OCI-LY7 (cell line): ENCODE measurements around the gene SAMD8. TPM values are rescaled to one million over a fixed set of nuclear protein-coding genes. Genes with fewer than 3 reads are reported as not detected.
A peak's percentile ranks its signal among the peaks of the same experiment; 100 is the strongest.

Experiments
- BruUV-seq: library from RNA; stranded (reverse); fragments of 400-500 nt; replicated peaks from 2 replicates; lab custom pipeline; 2021; lab: Mats Ljungman, UMichigan
- CTCF ChIA-PET: fragments of 300-600 bp; sonication (Branson Sonifier 250); formaldehyde crosslinking; loops from one replicate; lab custom pipeline; 2022; ENCODE audit warnings: antibody characterized with exemption; ENCODE audit not compliant: unreplicated experiment; lab: Charles Lee
- POLR2A ChIA-PET: fragments of 300-600 bp; sonication (Branson Sonifier 250); formaldehyde crosslinking; loops from one replicate; lab custom pipeline; 2022; ENCODE audit warnings: antibody characterized with exemption; lab: Charles Lee
- DNase-seq: peaks from one replicate; pipeline ENCODE4 v3.0.0-alpha.2; 2015; ENCODE audit warnings: low spot score
- H2AFZ ChIP-seq: fragments of 200-600 bp; sonication (generic), shearing (Covaris generic); 2 replicates; pipeline ENCODE4 v1.6.1; 2014; ENCODE audit warnings: mild to moderate bottlenecking, antibody characterized with exemption, low read length, moderate library complexity
- H3K27ac ChIP-seq: fragments of 200-600 bp; sonication (generic); 2 replicates; pipeline ENCODE4 v1.5.1; 2014; ENCODE audit warnings: mixed run types, low read depth, mild to moderate bottlenecking, moderate library complexity, low read length, inconsistent platforms; ENCODE audit not compliant: poor library complexity, severe bottlenecking
- H3K36me3 ChIP-seq: fragments of 200-600 bp; sonication (generic); 2 replicates; pipeline ENCODE4 v1.6.1; 2014; ENCODE audit warnings: mild to moderate bottlenecking, antibody characterized with exemption, low read length, moderate library complexity, mixed read lengths; ENCODE audit not compliant: insufficient read depth
- H3K4me1 ChIP-seq: fragments of 200-600 bp; sonication (generic); 2 replicates; pipeline ENCODE4 v1.5.1; 2014; ENCODE audit warnings: mild to moderate bottlenecking, low read length; ENCODE audit not compliant: insufficient read depth, poor library complexity, severe bottlenecking
- H3K4me2 ChIP-seq: fragments of 200-600 bp; sonication (generic); 2 replicates; pipeline ENCODE4 v1.6.1; 2014; ENCODE audit warnings: mild to moderate bottlenecking, low read length
- H3K4me3 ChIP-seq: fragments of 200-600 bp; sonication (generic); 2 replicates; pipeline ENCODE4 v1.5.1; 2014; ENCODE audit warnings: mild to moderate bottlenecking, low read depth, low read length; ENCODE audit not compliant: poor library complexity, severe bottlenecking
- H3K79me2 ChIP-seq: fragments of 200-600 bp; sonication (generic); 2 replicates; pipeline ENCODE4 v1.6.1; 2016; ENCODE audit warnings: low read depth, mild to moderate bottlenecking, low read length, moderate library complexity, mixed read lengths; ENCODE audit not compliant: insufficient read depth
- H3K9me2 ChIP-seq: fragments of 200-600 bp; sonication (generic); 2 replicates; pipeline ENCODE4 v1.6.1; 2016; ENCODE audit warnings: mild to moderate bottlenecking, low read length, mixed read lengths; ENCODE audit not compliant: insufficient read depth
- H3K9me3 ChIP-seq: fragments of 200-600 bp; sonication (generic); 2 replicates; pipeline ENCODE4 v1.6.1; 2014; ENCODE audit warnings: mild to moderate bottlenecking, mixed run types, low read length, mixed read lengths
- H4K20me1 ChIP-seq: fragments of 200-600 bp; sonication (generic); 2 replicates; pipeline ENCODE4 v1.6.1; 2014; ENCODE audit warnings: mild to moderate bottlenecking, antibody characterized with exemption, low read length, moderate library complexity, mixed read lengths; ENCODE audit not compliant: insufficient read depth
- EZH2phosphoT487 ChIP-seq: fragments of 200-600 bp; sonication (generic); IDR thresholded peaks from 2 replicates; pipeline ENCODE4 v1.6.1; 2018; ENCODE audit warnings: low read depth, borderline replicate concordance, mild to moderate bottlenecking, mixed run types, antibody characterized with exemption, low read length, moderate library complexity, mixed read lengths
- intact Hi-C: fragments of 100-400 bp; cut with micrococcal nuclease; formaldehyde crosslinking; loops from one replicate; pipeline ENCODE4 v1.10.0; 2022; ENCODE audit not compliant: unreplicated experiment
- total RNA-seq, 2 experiments: library from RNA; depleted of rRNA in 1 of 2; stranded (reverse); fragments of >200 nt in 1 of 2; shearing (Covaris generic) in 1 of 2; gene quantifications; 2 replicates each; pipeline ENCODE4 v1.2.3, GENCODE V29; 2014 to 2022
- TF ChIP-seq, protein P1 (sequence below): fragments of 200-600 bp; sonication (generic); conservative IDR thresholded peaks from 2 replicates; pipeline ENCODE4 v1.5.1; 2014; ENCODE audit warnings: mild to moderate bottlenecking, antibody characterized with exemption, low read length, moderate library complexity, mixed read lengths

The SAMD8 gene
- total RNA-seq, 2 experiments from 2014 or later: 8.8 to 16.7 TPM

- peaks cover 19% of the 10 kb centered on the region for H3K4me1 ChIP-seq
- peaks cover 34% of the 10 kb centered on the region for H3K79me2 ChIP-seq
- ChIA-PET CTCF (interaction anchor here (0.5 to 1.1 kb wide), 2 partner anchors 22 to 44 kb away, joined by 3 read pairs; no protein-coding TSS in a partner anchor), POLR2A (interaction anchor here (0.5 to 2.4 kb wide), 9 partner anchors 8 to 1315 kb away, joined by 3 to 20 read pairs (median 3); no protein-coding TSS in a partner anchor)
- H3K36me3 ChIP-seq: peaks cover 31% of the 10 kb centered on the region
- no TSS peak for BruUV-seq
- peak overlapping the region; percentile 94 for H3K4me2 ChIP-seq
- no peaks in the 10 kb centered on the region for H3K9me2 ChIP-seq
- peak overlapping the region; percentile 96 for H3K4me3 ChIP-seq
- H3K27ac ChIP-seq: peak overlapping the region; percentile 75
- H2AFZ ChIP-seq: peak overlapping the region; percentile 83
- TF ChIP-seq, protein P1, sequence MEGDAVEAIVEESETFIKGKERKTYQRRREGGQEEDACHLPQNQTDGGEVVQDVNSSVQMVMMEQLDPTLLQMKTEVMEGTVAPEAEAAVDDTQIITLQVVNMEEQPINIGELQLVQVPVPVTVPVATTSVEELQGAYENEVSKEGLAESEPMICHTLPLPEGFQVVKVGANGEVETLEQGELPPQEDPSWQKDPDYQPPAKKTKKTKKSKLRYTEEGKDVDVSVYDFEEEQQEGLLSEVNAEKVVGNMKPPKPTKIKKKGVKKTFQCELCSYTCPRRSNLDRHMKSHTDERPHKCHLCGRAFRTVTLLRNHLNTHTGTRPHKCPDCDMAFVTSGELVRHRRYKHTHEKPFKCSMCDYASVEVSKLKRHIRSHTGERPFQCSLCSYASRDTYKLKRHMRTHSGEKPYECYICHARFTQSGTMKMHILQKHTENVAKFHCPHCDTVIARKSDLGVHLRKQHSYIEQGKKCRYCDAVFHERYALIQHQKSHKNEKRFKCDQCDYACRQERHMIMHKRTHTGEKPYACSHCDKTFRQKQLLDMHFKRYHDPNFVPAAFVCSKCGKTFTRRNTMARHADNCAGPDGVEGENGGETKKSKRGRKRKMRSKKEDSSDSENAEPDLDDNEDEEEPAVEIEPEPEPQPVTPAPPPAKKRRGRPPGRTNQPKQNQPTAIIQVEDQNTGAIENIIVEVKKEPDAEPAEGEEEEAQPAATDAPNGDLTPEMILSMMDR: no peak
- TF ChIP-seq EZH2phosphoT487: no peak
- intact Hi-C loops: no loop called here
- peaks cover 10% of the 10 kb centered on the region; the same call in 1 of the 2 replicates for H4K20me1 ChIP-seq
- H3K9me3 ChIP-seq: no peaks in the 10 kb centered on the region
- no peak for DNase-seq
Observed at GRCh38 chr10:75209086-75209920, 97.8 kb downstream of the SAMD8 start.

- Histone ChIP-seq H3K9me3 (no peaks in the 10 kb centered on the region), H3K79me2 (peaks cover 40% of the 10 kb centered on the region), H3K36me3 (peaks cover 37% of the 10 kb centered on the region), H3K27ac (peak overlapping the region; percentile 75), H3K4me1 (peaks cover 19% of the 10 kb centered on the region), H2AFZ (peak overlapping the region; percentile 83), H3K4me2 (peak overlapping the region; percentile 94), H3K9me2 (no peaks in the 10 kb centered on the region), H4K20me1 (peaks cover 11% of the 10 kb centered on the region; the same call in 1 of the 2 replicates), H3K4me3 (peak overlapping the region; percentile 96)
- intact Hi-C loops: loop anchor here (1.0 to 5.0 kb wide), 3 partner anchors 22 to 98 kb away; partner anchors contain the start of gene SAMD8
- TF ChIP-seq EZH2phosphoT487: no peak
- TF ChIP-seq, protein P1: no peak
- TSS peak; percentile 89 for BruUV-seq
- DNase-seq: peak; percentile 73
- ChIA-PET CTCF (interaction anchor here (0.5 to 1.1 kb wide), 2 partner anchors 21 to 44 kb away, joined by 3 read pairs; no protein-coding TSS in a partner anchor), POLR2A (interaction anchor here (0.5 to 2.4 kb wide), 9 partner anchors 9 to 1316 kb away, joined by 3 to 20 read pairs (median 3); no protein-coding TSS in a partner anchor)
Observed at GRCh38 chr10:75209921-75210281, 98.4 kb downstream of the SAMD8 start.
